ENCODE data around the gene SIN3A. TPM values are rescaled to one million over a fixed set of nuclear protein-coding genes. Genes with fewer than 3 reads are reported as not detected.
A peak's percentile ranks its signal among the peaks of the same experiment; 100 is the strongest.
"Not testable (repeated sequence)": the region's sequence is repeated elsewhere in the genome, so short reads cannot be mapped to it uniquely, and the experiment has no call there.

SIN3A gene
- total RNA-seq, 1 donor from 2014 or later = 23.8 TPM

DNA sequence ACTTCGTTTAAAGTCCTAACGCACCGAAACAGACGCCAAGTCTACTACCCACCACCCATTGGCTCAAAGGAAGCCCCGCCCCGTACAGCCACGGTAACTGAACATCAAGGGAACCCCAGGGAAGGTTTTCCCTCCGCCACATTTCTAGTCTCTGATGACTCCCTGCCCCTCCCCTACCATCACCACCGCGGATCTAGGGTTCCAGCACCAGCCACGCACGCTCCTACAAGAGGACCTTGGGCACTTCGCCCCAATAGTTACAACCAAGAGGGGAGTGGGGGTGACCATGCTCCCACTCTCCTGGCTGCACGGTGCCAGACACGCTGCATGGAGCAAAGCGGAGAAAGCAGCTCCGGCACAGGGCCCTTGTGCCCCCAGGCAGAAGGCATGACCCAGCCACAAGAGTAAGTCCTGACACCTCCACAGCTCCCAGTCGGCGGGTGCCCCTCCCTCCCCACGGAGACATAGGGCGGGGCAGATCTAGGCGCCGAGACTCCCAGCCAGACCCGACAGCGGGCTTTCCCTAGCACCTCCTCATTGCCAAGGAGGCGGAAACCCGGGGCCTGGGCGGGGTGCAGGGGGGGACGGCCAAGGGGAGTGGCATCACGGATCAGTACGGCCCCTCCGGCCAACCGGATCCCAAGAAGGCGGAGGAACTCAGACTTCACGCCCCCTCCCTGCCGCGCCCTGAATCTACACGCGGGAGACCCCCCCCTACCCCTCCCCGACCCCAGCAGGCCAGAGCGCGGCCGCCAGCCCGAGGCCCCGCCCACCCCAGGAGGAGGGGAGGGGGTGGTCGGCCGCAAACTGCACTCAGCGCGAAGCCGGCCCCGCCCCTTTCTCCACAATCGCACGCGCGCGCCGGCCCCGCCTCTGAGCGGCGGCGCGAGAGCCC, 936 bp downstream of the SIN3A start:
- DNase-seq (ENCODE audit: low read depth) = peak; percentile 96

DNA sequence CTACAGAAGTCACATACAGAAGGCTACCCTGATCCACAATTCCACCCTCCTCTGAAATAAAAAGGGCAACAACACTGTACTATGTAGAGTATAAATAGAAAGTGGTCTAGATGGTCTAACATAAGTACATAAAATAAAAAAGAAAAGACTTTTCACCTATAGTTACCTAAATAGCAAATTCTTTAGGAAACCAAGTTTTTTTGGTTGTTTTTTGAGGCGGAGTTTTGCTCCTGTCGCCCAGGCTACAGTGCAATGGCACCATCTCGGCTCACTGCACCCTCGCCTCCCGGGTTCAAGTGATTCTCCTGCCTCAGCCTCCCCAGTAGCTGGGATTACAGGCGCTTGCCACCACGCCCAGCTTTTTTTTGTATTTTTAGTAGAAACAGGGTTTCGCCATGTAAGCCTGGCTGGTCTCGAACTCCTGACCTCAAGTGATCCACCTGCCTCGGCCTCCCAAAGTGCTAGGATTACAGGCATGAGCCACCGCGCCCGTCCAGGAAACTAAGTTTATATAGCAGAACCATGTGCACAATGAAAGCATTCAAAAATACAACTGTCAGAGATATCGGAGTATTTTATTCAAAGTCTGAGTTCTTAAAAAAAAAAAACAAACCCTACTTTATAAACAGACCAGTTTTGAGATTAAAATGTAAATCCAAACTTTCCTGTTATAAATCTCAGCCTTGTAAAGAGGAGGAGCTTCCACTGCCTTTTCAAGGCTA, 1.7 kb downstream of the SIN3A start:
- no peak for DNase-seq (ENCODE audit: low read depth)

DNA sequence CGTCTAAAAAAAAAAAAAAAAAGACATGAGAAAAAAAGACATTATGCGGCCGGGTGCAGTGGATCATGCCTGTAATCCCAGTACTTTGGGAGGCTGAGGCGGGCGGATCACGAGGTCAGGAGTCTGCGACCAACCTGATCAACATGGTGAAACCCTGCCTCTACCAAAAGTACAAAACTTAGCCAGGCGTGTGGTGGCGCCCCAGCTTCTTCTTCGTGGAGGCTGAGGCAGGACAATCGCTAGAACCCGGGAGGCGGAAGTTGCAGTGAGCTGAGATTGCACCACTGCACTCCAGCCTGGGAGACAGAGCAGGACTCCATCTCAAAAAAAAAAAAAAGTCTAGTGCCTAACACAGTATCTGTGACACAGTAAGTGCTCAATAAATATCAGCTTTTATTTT, 3.3 kb downstream of the SIN3A start:
- DNase-seq (ENCODE audit: low read depth) = not testable (repeated sequence)

DNA sequence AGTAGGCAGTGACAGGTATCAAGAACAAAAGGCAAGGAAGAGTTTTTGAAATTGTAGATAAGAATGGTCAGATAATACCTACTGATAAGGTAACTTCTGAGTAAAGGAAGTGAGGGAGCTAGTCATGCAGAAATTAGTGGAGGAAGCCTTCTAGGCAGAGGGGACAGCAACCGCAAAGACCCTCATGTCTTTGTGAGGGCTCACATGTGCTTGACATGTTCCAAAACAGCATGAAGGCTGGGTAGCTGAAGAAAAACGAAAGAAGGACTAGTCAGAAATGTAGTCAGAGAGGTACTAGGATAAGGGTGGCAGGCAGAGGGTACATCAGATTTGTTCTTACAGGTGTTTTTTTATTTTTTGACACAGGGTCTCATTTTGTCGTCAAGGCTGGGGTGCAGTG, 5.3 kb downstream of the SIN3A start:
- no peak for DNase-seq (ENCODE audit: low read depth)

DNA sequence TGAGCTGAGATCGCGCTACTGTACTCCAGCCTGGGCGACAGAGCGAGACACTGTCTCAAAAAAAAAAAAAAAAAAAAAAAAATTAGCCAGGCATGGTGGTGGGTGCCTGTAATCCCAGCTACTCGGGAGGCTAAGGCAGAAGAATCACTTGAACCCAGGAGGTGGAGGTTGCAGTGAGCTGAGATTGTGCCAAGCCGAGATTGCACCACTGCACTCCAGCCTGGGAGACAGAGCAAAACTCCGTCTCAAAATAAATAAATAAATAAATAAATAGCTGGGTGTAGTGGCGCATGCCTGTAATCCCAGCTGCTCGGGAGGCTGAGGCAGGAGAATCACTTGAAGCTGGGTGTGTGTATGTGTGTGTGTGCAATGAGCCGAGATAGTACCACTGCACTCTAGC, 6.2 kb downstream of the SIN3A start:
- DNase-seq (ENCODE audit: low read depth) = not testable (repeated sequence)

DNA sequence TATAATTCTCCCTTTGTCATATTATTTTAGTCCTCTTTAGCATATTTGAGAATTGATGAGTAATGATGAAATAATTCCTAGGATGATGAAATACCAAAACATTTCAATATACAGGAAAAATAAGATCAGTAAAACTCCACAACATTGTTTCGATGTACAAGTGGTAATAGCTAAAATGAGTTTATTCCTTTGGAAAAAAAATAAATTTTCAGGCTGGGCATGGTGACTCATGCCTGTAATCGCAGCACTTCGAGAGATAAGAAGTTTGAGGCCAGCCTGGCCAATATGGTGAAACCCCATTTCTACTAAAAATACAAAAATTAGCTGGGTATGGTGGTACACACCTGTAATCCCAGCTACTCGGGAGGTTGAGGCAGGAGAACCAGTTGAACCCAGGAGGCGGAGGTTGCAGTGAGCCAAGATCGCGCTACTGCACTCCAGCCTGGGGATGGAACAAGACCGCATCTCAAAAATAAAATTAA, 7.5 kb downstream of the SIN3A start:
- not testable (repeated sequence) for DNase-seq (ENCODE audit: low read depth)

DNA sequence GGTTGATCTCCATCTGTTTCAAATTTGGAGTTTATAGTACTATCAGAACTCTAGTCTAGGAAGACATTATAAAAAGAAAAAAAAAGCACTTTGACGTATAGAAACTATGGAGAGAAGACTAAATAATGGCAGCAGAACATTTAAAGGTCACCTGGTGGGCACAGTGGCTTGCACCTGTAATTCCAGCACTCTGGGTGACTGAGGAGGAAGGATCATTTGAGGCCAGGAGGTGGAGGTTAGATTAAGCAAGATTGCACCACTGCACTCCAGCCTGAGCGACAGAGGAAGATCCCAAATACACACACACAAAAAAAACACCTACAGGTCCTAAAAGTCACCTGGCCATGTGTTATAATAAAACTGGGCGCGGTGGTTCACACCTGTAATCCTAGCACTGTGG, 13.8 kb downstream of the SIN3A start:
- no peak for DNase-seq (ENCODE audit: low read depth)

DNA sequence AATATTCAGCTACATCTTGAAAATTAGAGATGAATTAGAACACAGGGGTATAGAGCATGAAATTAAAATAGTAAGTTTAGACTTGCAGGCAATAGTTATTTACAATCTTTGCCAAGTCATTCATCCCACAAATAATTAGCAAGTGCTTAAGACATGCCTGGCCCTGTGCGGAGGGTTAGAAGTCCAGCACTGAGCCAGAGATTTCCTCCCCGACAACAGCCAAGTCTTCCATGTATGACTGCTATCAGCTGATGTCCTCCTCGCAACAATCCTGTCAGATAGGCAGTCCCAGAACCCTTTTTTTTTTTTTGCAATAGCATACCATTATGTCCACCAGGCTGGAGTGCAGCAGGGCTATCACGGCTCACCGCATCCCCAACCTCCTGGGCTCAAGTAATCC, 14.6 kb downstream of the SIN3A start:
- DNase-seq (ENCODE audit: low read depth) = no peak

DNA sequence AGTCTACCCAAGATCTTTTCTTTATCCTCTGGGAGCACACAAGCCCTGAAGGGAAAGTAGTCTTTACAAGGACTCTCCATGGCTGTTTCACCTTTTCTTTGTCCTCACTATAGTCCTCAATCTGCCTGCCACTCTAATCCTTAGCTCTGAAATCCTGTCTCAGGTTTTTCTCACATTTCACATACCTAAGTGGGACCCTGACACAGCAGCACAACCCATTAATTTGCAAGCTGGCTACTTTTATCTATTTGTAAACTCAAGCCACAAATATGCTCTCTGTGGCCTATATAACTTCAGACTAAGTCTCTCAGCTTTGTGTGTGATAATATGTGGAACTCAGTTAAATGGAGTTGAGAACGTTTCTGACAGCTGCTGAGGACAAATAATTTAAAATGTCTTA, 19.8 kb downstream of the SIN3A start:
- peak; percentile 10 for DNase-seq (ENCODE audit: low read depth)

DNA sequence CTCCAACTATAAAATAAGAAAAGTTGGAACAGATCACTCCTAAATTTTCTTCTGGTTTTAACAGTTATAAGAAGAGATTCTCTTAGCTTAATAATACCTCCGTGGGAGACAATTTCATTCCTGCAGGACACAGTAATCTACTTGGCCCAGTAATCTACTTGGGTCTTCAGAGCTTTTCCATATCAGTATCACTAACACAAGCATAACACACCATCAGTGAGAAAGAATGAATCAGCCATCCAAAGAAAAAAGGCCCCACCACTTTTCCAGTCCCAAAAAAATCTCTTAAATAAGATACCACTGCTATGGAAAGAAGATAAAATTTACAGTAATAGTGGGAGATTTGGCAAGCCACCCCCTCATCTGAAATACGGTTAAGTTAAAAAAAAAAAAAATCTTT, 20.2 kb downstream of the SIN3A start:
- DNase-seq (ENCODE audit: low read depth) = no peak

DNA sequence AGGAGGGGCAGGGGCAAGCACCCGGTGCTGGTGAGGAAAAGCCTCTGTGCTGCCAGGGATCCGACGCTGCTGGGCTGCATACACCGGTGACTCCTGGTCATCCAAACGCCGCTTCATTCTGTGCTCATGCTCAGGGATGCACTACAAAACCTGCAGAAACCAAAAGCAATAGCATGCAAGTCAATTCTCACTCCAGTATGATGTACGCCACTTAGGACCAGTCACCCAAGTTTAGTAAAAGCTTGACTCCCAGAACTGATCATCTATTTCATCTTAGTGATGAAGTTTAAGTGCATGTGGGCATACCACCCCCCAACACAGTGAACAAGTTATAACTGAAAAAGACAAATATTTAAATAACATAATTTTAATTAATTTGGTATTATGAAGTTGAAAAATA, 21.2 kb downstream of the SIN3A start:
- DNase-seq (ENCODE audit: low read depth) = no peak

DNA sequence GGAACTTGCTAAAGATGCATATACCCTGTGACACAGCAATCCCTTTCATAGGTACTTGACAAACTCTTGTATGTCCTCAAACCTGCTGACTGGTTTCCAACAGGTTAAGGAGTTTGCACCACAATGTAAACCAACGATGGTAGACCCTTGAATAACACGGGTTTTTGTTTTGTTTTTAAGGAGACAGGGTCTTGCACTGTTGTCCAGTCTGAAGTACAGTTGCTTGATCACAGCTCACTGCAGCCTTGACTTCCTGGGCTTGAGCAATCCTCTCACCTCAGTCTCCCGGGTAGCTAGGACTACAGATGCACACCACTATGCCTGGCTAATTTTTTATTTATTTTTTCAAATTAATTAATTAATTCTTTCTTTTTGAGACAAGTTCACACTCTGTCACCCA, 23.3 kb downstream of the SIN3A start:
- no peak for DNase-seq (ENCODE audit: low read depth)

DNA sequence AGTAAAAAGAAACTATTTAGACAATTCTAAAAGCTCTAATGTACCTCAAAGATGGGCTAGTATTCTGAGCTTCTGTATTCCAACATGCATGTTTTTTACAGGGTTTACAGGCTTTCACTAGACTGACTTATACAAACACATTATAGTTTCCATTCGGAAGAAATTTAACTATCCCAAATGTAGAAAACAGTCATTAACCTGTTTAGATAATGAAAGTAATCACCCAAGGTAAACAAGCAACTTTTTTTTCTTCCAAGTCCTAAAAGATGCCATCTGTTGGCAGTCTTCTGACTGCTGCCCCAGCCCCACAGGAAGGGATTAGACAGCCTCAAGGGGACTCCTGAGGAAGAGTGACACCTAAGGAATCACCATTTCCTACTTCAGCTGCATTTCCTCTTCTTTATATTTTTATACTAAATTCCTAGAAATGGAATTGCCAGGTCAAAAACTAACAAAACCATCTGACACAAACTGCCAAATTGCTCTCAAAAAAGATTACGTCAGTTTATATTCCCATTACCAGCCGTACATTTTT, 25.5 kb downstream of the SIN3A start:
- DNase-seq (ENCODE audit: low read depth) = no peak

DNA sequence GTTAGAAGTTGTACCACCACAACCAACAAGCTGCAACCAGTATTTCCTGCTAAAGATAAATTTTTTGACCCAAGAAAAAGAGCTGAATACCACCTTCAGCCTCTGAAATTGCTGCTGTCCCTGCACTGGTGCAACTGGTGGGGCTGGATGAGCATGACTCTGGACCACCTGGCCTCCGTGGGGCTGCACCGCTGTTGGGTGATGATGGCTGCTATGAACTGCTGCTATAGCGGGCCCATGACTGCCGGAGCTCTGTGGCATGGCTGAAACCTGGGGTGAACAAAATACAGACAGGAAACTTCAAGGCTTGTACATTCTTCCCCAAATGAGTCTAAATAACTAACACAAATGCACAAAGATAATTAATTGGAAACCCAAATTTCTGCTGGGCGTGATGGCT, 28.9 kb downstream of the SIN3A start:
- no peak for DNase-seq (ENCODE audit: low read depth)

DNA sequence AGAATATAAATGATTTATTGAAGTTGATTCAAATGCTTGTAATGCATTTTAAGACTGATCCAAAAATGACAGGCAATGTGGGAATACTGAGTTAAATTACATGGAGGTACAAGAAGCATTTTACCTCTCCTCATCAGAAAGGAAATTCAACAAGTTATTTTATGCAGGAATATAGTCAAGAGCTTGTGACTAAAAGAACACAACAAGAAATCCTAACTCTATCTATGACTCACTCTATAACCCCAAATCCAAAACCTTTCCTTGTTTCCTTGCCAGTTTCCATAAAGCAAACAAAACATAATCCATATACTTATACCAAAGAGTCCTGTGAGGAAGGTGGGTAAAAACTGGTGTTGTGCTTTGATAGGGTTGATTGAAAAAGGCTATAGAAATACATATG, 30.8 kb downstream of the SIN3A start:
- DNase-seq (ENCODE audit: low read depth) = no peak

DNA sequence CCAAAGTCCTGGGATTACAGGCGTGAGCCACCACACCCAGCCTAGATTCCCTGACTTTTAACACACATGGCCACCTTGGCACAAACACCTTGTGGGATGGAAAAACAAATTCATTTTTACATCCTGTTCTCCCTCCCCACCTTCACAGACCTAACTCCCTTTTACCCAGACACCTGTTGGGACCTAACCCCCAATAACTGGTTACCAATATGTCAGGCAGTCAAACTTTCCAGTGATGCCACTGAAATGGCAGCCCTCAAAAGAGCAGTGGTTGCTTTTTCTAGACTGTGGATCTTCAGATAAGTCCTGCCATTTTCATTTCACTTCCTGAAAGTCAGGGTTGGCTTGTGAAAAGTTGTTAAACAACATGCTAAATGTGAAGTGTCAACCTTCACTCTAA, 34.9 kb downstream of the SIN3A start:
- no peak for DNase-seq (ENCODE audit: low read depth)

DNA sequence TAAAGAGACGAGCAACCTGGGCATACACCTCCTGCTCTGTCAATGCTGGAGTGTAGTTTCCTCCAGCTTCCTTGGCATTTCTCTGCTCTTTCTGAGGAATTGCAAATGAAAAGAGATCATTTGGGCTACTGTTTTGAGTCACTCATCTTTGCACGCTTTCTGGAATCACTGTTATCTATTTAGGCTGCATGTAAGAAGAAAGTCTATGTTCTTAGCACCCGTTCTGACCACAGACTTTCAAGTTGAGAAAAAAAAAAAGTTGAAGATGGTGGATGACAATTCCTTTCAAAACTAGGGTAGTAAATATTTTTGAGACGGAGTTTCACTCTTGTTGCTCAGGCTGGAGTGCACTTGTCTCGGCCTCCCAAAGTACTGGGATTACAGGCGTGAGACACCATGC, 41.3 kb downstream of the SIN3A start:
- no peak for DNase-seq (ENCODE audit: low read depth)

DNA sequence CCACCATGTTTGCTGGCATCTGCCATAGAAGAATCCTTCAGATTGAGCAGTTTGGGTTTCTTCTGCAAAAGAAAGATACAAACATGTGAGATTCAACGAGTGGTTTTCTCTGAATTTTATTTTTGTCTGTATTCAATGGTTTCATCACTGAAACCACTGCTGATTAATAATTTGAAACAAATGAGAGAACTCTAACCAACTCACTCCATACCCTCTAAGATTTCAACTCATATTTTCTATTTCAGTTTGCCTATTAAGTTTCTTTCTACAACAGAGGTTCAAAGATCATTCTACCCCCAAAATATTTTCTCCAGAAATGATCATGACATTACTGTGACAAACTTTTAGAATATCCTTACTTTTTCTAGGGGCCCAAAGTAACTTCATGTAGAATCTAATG, 44.4 kb downstream of the SIN3A start:
- DNase-seq (ENCODE audit: low read depth) = no peak

DNA sequence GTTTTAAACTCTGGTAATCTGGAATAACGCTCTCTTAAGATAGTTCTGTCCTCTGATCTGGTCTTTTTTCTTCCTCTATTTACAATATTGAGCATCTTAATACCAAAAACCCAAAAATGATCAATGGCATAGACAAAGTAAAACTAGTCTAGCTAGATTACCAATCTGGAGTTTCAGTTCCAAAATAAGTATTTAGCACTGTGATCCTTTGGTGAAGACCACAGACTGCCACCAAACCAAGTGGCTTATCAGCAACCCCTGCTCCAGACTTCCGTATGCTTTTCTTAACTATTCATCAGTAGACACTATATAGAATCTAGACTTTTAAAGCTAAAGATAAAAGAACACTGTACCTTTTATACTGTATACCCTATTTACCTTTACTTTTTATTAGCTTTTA, 47.6 kb downstream of the SIN3A start:
- DNase-seq (ENCODE audit: low read depth) = no peak

DNA sequence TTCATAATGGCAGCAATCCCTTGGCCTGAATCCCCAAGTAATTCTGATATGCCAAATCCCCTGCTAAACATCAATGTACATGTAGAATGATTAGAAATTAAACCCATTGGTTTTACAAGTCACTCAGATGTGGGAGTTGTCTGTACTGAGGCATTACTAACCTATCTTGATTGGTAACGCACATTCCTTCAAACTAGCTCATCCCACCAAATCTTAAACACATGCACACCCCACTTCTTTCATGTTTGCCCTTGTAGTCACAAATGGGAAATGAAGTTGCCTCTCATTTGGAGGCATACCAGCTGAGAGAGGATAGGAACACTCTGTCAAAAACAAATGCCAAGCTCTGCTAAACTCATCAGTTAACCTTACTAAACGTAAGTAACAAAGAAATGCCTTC, 54.0 kb downstream of the SIN3A start:
- no peak for DNase-seq (ENCODE audit: low read depth)

DNA sequence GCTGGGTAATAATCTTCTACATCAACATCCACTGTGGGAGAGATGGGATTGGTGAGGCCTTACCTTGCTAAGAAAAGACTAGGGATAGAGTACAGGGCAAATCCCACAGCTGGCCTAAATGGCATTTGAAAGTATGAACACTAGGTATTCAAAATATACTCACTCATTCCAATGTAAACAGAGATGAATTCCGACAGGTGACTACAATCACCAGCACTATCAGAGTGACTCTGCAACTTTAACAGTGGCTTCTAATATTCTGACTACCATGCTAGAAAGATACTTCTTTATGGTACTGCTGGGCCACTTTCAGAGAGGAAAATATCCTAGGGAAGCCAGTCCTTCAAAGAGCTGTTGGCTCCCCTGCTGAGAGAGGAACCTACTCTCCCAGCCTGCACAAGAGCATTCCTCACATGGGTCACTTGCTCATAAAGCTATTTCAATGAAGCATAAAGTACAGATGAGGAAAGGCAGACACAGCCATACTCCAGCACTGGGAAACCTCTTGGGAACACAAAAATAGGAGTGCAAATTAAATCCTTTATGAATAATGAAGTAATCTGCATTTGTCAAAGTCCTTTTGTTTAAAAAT, 61.6 kb downstream of the SIN3A start:
- no peak for DNase-seq (ENCODE audit: low read depth)

DNA sequence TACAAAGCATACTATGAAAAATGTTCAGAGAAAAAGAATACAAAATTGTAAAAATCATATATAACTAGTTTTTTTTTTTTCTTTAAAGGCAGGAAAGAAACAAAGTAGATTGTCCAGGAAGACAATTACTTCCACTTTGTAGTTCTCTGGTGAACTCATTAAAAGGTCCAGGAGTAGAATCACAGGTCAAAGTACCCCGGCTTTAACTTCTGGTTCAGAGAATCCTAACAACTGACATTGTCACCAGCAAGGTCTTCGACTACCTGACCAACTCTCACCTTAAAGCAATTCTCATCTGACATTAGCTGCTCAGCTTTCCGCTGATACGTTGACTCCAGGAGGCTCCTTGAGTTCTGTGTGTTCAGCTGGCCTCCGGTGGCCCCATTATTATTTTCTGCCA, 67.5 kb downstream of the SIN3A start:
- not testable (repeated sequence) for DNase-seq (ENCODE audit: low read depth)

All from myocyte (in vitro differentiated cells).